Subcutaneous abdominal adipose tissue (tissue), 5 donors: ENCODE results near the gene GMCL2.

Source experiments
- H3K27ac ChIP-seq: one replicate; pipeline ENCODE4 v1.7.0; 2013; ENCODE audit warnings: low read depth, mild to moderate bottlenecking, inconsistent platforms, low read length, moderate library complexity
- H3K27me3 ChIP-seq, 5 donors: one replicate each; pipeline ENCODE4 v1.7.0; 2013; ENCODE audit warnings: low read length in 5 of 5, inconsistent platforms in 1 of 5; ENCODE audit not compliant: control insufficient read depth in 5 of 5, insufficient read depth in 4 of 5
- H3K36me3 ChIP-seq, 5 donors: one replicate each; pipeline ENCODE4 v1.7.0; 2013; ENCODE audit warnings: low read length in 5 of 5; ENCODE audit not compliant: control insufficient read depth in 5 of 5, insufficient read depth in 5 of 5
- H3K4me1 ChIP-seq, 5 donors: one replicate each; pipeline ENCODE4 v1.7.0; 2013; ENCODE audit warnings: low read length in 5 of 5, mild to moderate bottlenecking in 3 of 5, moderate library complexity in 1 of 5; ENCODE audit not compliant: control insufficient read depth in 5 of 5, insufficient read depth in 5 of 5
- H3K4me3 ChIP-seq, 5 donors: one replicate each; pipeline ENCODE4 v1.7.0; 2013; ENCODE audit warnings: low read length in 5 of 5, low read depth in 1 of 5
- H3K9ac ChIP-seq, 5 donors: one replicate each; pipeline ENCODE4 v1.7.0; 2013; ENCODE audit warnings: low read length in 5 of 5, mild to moderate bottlenecking in 4 of 5, moderate library complexity in 3 of 5
- H3K9me3 ChIP-seq, 5 donors: one replicate each; pipeline ENCODE4 v1.7.0; 2013; ENCODE audit warnings: low read length in 5 of 5; ENCODE audit not compliant: control insufficient read depth in 5 of 5
- donor health status: healthy.
- donor health status: healthy.
- donor health status: healthy.
- donor health status: healthy.
- donor health status: healthy.

Gene GMCL2

GRCh38 chr5:178213748-178214151 is 26.6 kb upstream of the GMCL2 start:
- Histone ChIP-seq H3K27me3 (no peaks in the 10 kb centered on the region), H3K9ac (no peak overlapping the region), H3K27ac (no peak overlapping the region), H3K36me3 (peaks cover 3 to 90% (median 81%) of the 10 kb centered on the region in 5 donors), H3K9me3 (no peaks in the 10 kb centered on the region), H3K4me1 (peaks cover 0 to 13% (median 8%) of the 10 kb centered on the region in 5 donors), H3K4me3 (no peak overlapping the region)

GRCh38 chr5:178213003-178213461 is 25.9 kb upstream of the GMCL2 start:
- H3K9me3 ChIP-seq: no peaks in the 10 kb centered on the region
- no peak overlapping the region for H3K4me3 ChIP-seq
- peaks cover 4 to 92% (median 88%) of the 10 kb centered on the region in 5 donors for H3K36me3 ChIP-seq
- H3K9ac ChIP-seq: no peak overlapping the region
- no peak overlapping the region for H3K27ac ChIP-seq
- no peaks in the 10 kb centered on the region for H3K27me3 ChIP-seq
- H3K4me1 ChIP-seq: peaks cover 0 to 13% (median 10%) of the 10 kb centered on the region in 5 donors

DNA sequence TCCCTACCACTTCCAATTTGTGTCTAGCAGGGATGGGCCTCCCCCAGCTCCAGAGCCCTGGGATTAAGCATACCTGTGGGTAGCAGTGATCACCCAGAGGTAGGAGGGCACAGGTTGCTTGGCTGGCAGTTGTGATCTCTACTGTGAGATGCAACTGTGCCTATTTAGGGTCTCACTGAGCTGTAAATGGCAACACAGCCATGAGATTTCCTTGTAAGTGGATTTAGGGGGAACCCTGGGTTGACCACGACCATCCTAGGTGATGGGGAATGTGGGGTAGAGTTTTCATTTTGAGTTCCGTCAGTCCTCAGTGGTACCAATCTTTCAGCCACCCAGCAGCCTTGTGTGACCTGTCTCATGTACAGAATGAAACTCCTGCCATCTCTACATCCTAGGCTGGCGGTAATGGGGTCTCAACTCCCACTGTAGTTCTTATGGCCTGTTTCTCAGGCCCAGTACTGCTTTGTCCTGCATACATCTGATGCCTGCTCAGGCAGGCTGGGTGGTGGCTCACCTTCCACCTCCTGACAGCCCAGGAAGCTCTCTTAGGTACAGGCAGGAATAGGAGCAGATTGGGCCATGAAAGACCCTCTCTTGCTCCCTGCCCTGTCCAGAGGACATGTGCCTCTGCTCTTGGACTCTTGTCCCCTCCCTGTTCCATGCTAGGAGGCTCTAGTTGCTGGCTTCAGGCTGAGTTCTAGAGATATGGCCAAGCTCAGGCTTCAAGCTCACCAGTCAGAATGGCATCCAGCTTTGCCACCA is 25.3 kb upstream of the GMCL2 start:
- peaks cover 0 to 15% (median 10%) of the 10 kb centered on the region in 5 donors for H3K4me1 ChIP-seq
- H3K9ac ChIP-seq: no peak overlapping the region
- H3K9me3 ChIP-seq: no peaks in the 10 kb centered on the region
- no peak overlapping the region for H3K27ac ChIP-seq
- H3K4me3 ChIP-seq: no peak overlapping the region
- peaks cover 4 to 98% (median 94%) of the 10 kb centered on the region in 5 donors for H3K36me3 ChIP-seq
- H3K27me3 ChIP-seq: no peaks in the 10 kb centered on the region

GRCh38 chr5:178211095-178212048 is 24.2 kb upstream of the GMCL2 start:
- H3K9ac ChIP-seq: no peak overlapping the region
- peaks cover 4 to 100% (median 99%) of the 10 kb centered on the region in 5 donors for H3K36me3 ChIP-seq
- no peaks in the 10 kb centered on the region for H3K27me3 ChIP-seq
- H3K4me1 ChIP-seq: peaks cover under 1 to 25% (median 20%) of the 10 kb centered on the region in 5 donors
- H3K4me3 ChIP-seq: no peak overlapping the region
- H3K27ac ChIP-seq: no peak overlapping the region
- H3K9me3 ChIP-seq: no peaks in the 10 kb centered on the region

DNA sequence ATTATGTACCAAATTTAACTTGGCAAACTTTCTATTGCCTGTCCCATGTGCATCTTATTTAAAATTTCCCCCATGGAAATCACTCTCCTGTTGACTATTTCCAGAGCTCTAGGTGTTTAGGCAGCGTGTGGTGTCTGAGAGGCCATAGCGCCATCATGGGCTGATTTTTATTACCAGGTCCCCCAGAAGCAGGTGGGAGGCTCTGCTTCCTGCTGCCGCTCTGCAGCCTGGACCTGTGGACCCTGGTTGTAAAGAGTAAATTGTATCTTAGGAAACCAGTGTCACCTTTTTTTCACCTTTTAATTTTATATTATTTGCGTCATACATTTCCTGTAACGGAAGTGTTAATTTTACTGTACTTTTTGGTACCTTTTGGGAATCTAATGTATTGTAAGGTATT is 23.5 kb upstream of the GMCL2 start:
- peaks cover 4 to 98% (median 96%) of the 10 kb centered on the region in 5 donors for H3K36me3 ChIP-seq
- no peaks in the 10 kb centered on the region for H3K27me3 ChIP-seq
- H3K4me1 ChIP-seq: peaks cover 4 to 31% (median 26%) of the 10 kb centered on the region in 5 donors
- H3K4me3 ChIP-seq: no peak overlapping the region
- no peak overlapping the region for H3K9ac ChIP-seq
- no peak overlapping the region for H3K27ac ChIP-seq
- no peaks in the 10 kb centered on the region for H3K9me3 ChIP-seq

DNA sequence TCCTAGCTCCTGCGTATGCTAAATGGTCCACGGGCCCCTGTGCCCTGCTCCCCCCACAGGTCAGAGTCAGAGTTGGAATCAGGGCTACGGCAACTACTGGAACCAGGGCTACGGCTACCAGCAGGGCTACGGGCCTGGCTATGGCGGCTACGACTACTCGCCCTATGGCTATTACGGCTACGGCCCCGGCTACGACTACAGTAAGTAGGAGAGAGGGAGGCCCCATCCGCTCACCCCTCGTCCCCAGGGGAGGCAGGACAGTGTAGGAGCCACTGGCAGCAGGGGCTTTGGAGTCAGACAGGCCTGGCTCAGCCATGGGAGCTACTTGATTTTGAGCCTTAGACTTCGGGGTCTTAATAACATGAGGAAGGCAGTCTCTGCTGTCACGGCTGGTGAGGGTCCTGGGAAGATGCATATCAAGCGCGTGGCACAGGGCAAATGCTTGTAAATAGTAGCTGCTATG is 22.9 kb upstream of the GMCL2 start:
- Histone ChIP-seq H3K4me3 (no peak overlapping the region), H3K4me1 (peaks cover 4 to 30% (median 24%) of the 10 kb centered on the region in 5 donors), H3K27ac (no peak overlapping the region), H3K9me3 (no peaks in the 10 kb centered on the region), H3K9ac (no peak overlapping the region), H3K36me3 (peaks cover 4 to 93% (median 90%) of the 10 kb centered on the region in 5 donors), H3K27me3 (no peaks in the 10 kb centered on the region)

DNA sequence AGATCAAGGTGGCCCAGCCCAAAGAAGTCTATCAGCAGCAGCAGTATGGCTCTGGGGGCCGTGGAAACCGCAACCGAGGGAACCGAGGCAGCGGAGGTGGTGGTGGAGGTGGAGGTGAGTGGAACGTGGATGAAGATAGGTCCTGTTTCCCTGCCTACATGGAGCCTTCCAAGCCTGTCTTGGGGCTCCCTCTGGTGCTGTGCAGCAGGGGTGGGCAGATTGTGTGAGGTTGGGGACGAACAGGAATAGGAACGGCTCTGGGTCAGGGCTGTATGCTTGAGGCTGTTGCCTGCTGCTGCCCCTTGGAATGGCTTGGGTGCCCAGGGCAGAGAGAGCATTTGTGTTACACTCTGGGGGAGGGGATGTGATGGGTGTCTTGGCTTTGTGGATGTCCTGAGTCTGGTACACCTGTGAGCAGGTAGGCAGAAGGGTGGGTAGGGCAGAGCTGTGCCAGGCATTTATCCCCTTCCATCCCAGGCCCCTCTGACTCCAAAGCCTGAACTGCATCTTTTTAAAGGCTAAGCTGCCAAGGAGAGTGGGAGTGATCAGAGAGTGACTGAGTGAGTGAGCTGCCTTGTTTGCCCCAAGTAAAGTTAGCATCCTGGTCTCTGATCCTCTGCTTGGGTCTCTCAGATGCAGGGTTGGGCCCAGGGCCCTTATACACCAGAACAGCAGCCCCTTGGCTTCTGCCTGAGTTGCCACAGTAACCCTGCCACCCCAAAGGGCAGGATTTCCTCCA is 22.3 kb upstream of the GMCL2 start:
- Histone ChIP-seq H3K4me3 (no peak overlapping the region), H3K36me3 (peaks cover 4 to 87% (median 84%) of the 10 kb centered on the region in 5 donors), H3K9me3 (no peaks in the 10 kb centered on the region), H3K27ac (no peak overlapping the region), H3K4me1 (peaks cover 4 to 30% (median 24%) of the 10 kb centered on the region in 5 donors), H3K9ac (no peak overlapping the region), H3K27me3 (no peaks in the 10 kb centered on the region)

DNA sequence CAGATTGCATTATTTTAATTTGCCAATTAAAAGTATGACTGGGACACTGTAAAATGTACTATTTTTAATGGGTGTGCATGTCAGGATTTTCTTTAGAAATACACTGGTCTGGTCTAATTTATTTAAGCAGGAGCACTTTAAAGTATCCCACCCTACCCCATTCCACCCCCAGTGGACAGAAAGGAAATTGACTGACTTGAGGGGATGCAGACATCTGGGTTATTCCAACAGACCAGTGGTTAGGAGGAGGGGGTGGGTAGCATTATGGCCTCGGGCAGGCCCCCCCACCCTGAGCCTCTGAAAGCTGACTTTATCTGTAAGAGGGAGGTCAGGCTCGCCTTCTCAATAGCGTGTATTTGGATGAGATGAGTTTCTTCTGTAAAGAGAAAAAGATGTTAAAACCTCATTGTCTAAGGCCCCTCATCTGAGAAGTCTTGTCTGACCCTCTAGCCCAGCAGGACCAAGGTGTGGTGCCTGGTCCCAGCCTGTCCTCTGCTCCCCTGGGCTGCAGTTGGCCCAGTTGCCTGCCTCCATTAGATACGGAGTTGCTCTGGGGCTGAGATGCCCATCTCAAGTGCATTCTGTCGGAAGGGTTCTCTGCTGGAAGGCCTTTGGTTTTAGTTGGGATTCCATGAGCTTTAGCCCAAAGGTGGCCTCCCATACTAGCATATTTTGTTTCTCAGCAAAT is 21.5 kb upstream of the GMCL2 start:
- Histone ChIP-seq H3K4me3 (no peak overlapping the region), H3K27ac (no peak overlapping the region), H3K36me3 (peaks cover 4 to 78% (median 76%) of the 10 kb centered on the region in 5 donors), H3K9me3 (no peaks in the 10 kb centered on the region), H3K27me3 (no peaks in the 10 kb centered on the region), H3K4me1 (peaks cover 4 to 34% (median 27%) of the 10 kb centered on the region in 5 donors), H3K9ac (no peak overlapping the region)

GRCh38 chr5:178207917-178208280 is 20.7 kb upstream of the GMCL2 start:
- H3K9ac ChIP-seq: no peak overlapping the region
- no peaks in the 10 kb centered on the region for H3K9me3 ChIP-seq
- no peaks in the 10 kb centered on the region for H3K27me3 ChIP-seq
- peaks cover 4 to 71% (median 68%) of the 10 kb centered on the region in 5 donors for H3K36me3 ChIP-seq
- peak overlapping the region; percentile 59 for H3K27ac ChIP-seq
- H3K4me3 ChIP-seq: no peak overlapping the region
- H3K4me1 ChIP-seq: peaks cover 4 to 35% (median 24%) of the 10 kb centered on the region in 5 donors
